Thoracic aorta (tissue), 2 donors: ENCODE results near the gene E2F1. TPM values are rescaled to one million over a fixed set of nuclear protein-coding genes. Genes with fewer than 3 reads are reported as not detected.
A peak's percentile ranks its signal among the peaks of the same experiment; 100 is the strongest.

Source experiments
- ATAC-seq: fragments of 150-250 bp; one replicate; pipeline ENCODE4 v1.8.0; 2017; ENCODE audit warnings: low read depth; ENCODE audit not compliant: insufficient number of reproducible peaks, low FRiP score
- DNase-seq: peaks from one replicate; pipeline ENCODE4 v3.0.0-alpha.2; 2020; ENCODE audit warnings: low spot score
- H3K27ac ChIP-seq, 2 donors: fragments of 200-600 bp; sonication (generic); 1 replicate in 1 of 2; 2 replicates in 1 of 2; pipeline ENCODE4 v1.5.1; 2016; ENCODE audit warnings: mild to moderate bottlenecking in 2 of 2, moderate library complexity in 2 of 2
- H3K27me3 ChIP-seq: fragments of 200-600 bp; sonication (generic); replicated peaks from 2 replicates; pipeline ENCODE4 v1.6.0; 2016; ENCODE audit warnings: mild to moderate bottlenecking; ENCODE audit not compliant: insufficient read depth
- H3K36me3 ChIP-seq: fragments of 200-600 bp; sonication (generic); one replicate; pipeline ENCODE4 v1.5.1; 2016
- H3K4me1 ChIP-seq, 2 donors: fragments of 200-600 bp; sonication (generic); 1 replicate in 1 of 2; 2 replicates in 1 of 2; pipeline versions ENCODE4 v1.5.1 to v1.6.0; 2016; ENCODE audit warnings: low read depth in 2 of 2, mild to moderate bottlenecking in 1 of 2; ENCODE audit not compliant: control insufficient read depth in 1 of 2
- H3K4me3 ChIP-seq: fragments of 200-600 bp; sonication (generic); 2 replicates; pipeline ENCODE4 v1.5.1; 2016; ENCODE audit warnings: mild to moderate bottlenecking
- H3K9me3 ChIP-seq: fragments of 200-600 bp; sonication (generic); 2 replicates; pipeline ENCODE4 v1.5.1; 2016
- total RNA-seq, 2 donors: library from RNA; depleted of rRNA; stranded (reverse); fragments of >200 nt; gene quantifications; one replicate each; pipeline versions ENCODE4 v1.1.0 to v1.2.3, GENCODE V29; 2016
- TF ChIP-seq, protein P1 (sequence below): fragments of 200-600 bp; sonication (generic); IDR thresholded peaks from one replicate; pipeline ENCODE4 v1.5.1; 2019; ENCODE audit warnings: antibody characterized with exemption

Gene E2F1
- total RNA-seq, 2 donors from 2014 or later, result 0.68 to 0.92 TPM

GRCh38 chr20:33689493-33689892 is 3.3 kb upstream of the E2F1 start:
- no peak for DNase-seq
- Histone ChIP-seq H3K4me1 (peaks cover 15 to 28% of the 10 kb centered on the region in 2 donors), H3K27ac (no peak overlapping the region)

GRCh38 chr20:33688938-33689424 is 2.8 kb upstream of the E2F1 start:
- Histone ChIP-seq H3K36me3 (no peaks in the 10 kb centered on the region), H3K4me1 (peaks cover 10 to 23% of the 10 kb centered on the region in 2 donors), H3K27ac (no peak overlapping the region), H3K4me3 (no peak overlapping the region), H3K27me3 (no peaks in the 10 kb centered on the region), H3K9me3 (no peaks in the 10 kb centered on the region)
- DNase-seq (no peak), ATAC-seq (no peak)
- TF ChIP-seq, protein P1, sequence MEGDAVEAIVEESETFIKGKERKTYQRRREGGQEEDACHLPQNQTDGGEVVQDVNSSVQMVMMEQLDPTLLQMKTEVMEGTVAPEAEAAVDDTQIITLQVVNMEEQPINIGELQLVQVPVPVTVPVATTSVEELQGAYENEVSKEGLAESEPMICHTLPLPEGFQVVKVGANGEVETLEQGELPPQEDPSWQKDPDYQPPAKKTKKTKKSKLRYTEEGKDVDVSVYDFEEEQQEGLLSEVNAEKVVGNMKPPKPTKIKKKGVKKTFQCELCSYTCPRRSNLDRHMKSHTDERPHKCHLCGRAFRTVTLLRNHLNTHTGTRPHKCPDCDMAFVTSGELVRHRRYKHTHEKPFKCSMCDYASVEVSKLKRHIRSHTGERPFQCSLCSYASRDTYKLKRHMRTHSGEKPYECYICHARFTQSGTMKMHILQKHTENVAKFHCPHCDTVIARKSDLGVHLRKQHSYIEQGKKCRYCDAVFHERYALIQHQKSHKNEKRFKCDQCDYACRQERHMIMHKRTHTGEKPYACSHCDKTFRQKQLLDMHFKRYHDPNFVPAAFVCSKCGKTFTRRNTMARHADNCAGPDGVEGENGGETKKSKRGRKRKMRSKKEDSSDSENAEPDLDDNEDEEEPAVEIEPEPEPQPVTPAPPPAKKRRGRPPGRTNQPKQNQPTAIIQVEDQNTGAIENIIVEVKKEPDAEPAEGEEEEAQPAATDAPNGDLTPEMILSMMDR, result no peak

More at GRCh38 chr20:33689493-33689892, 3.3 kb upstream of the E2F1 start:
- Histone ChIP-seq H3K36me3 (no peaks in the 10 kb centered on the region), H3K9me3 (no peaks in the 10 kb centered on the region), H3K4me3 (no peak overlapping the region), H3K27me3 (no peaks in the 10 kb centered on the region)
- ATAC-seq, result no peak
- TF ChIP-seq, protein P1, result no peak

- TF ChIP-seq, protein P1, result no peak
- no peak for DNase-seq
- peaks cover 5 to 16% of the 10 kb centered on the region in 2 donors for H3K4me1 ChIP-seq
- no peaks in the 10 kb centered on the region for H3K27me3 ChIP-seq
- no peaks in the 10 kb centered on the region for H3K36me3 ChIP-seq
- no peak overlapping the region for H3K4me3 ChIP-seq
- no peak overlapping the region for H3K27ac ChIP-seq
- ATAC-seq, result no peak
- no peaks in the 10 kb centered on the region for H3K9me3 ChIP-seq
Observed at GRCh38 chr20:33687993-33688937, 2.1 kb upstream of the E2F1 start.

GRCh38 chr20:33687370-33687915 is 1.3 kb upstream of the E2F1 start:
- Histone ChIP-seq H3K27ac (no peak overlapping the region), H3K4me3 (no peak overlapping the region), H3K36me3 (no peaks in the 10 kb centered on the region), H3K27me3 (no peaks in the 10 kb centered on the region), H3K9me3 (no peaks in the 10 kb centered on the region), H3K4me1 (peaks cover 5 to 13% of the 10 kb centered on the region in 2 donors)
- ATAC-seq, result no peak
- no peak for DNase-seq
- TF ChIP-seq, protein P1, result no peak

- H3K36me3 ChIP-seq, result no peaks in the 10 kb centered on the region
- TF ChIP-seq, protein P1, result no peak
- H3K27me3 ChIP-seq, result no peaks in the 10 kb centered on the region
- peak overlapping the region; percentile 16 to 32 for H3K27ac ChIP-seq
- H3K9me3 ChIP-seq, result no peaks in the 10 kb centered on the region
- no peak for ATAC-seq
- peaks cover 5 to 13% of the 10 kb centered on the region in 2 donors for H3K4me1 ChIP-seq
- DNase-seq, result no peak
- peak overlapping the region; percentile 60 for H3K4me3 ChIP-seq
Observed at GRCh38 chr20:33686984-33687366, 790 bp upstream of the E2F1 start.
